Heart left ventricle (tissue), 16 donors: Measurements from ENCODE around the gene RXRA. TPM values are rescaled to one million over a fixed set of nuclear protein-coding genes. Genes with fewer than 3 reads are reported as not detected.
A peak's percentile ranks its signal among the peaks of the same experiment; 100 is the strongest.

Source experiments
- ATAC-seq, 4 donors: fragments of 200-7000 bp; cut with Tn5 transposase; one replicate each; pipeline ENCODE4 v1.9.1; 2020 to 2022; ENCODE audit warnings: moderate library complexity in 4 of 4, mild to moderate bottlenecking in 3 of 4, moderate number of reproducible peaks in 1 of 4
- DNase-seq, 5 donors: peaks; one replicate each; pipeline ENCODE4 v3.0.0-alpha.2; 2020
- H3K27ac ChIP-seq, 12 donors: fragments of 200-600 bp; sonication (generic) in 4 of 12; one replicate each; pipeline versions ENCODE4 v1.5.0 to v1.8.0; 2016 to 2022; ENCODE audit warnings: mild to moderate bottlenecking in 2 of 12
- H3K27me3 ChIP-seq, 9 donors: fragments of 200-600 bp; sonication (generic) in 2 of 9; one replicate each; pipeline versions ENCODE4 v1.5.1 to v1.8.0; 2016 to 2022; ENCODE audit warnings: mild to moderate bottlenecking in 3 of 9
- H3K36me3 ChIP-seq, 9 donors: fragments of 200-600 bp; sonication (generic) in 2 of 9; one replicate each; pipeline versions ENCODE4 v1.5.0 to v1.8.0; 2018 to 2022; ENCODE audit warnings: mild to moderate bottlenecking in 2 of 9
- H3K4me1 ChIP-seq, 12 donors: fragments of 200-600 bp; sonication (generic) in 4 of 12; one replicate each; pipeline versions ENCODE4 v1.5.0 to v1.8.0; 2016 to 2022; ENCODE audit warnings: mild to moderate bottlenecking in 3 of 12
- H3K4me3 ChIP-seq, 12 donors: fragments of 200-600 bp; sonication (generic) in 4 of 12; one replicate each; pipeline versions ENCODE4 v1.5.0 to v1.8.0; 2017 to 2022; ENCODE audit warnings: mild to moderate bottlenecking in 9 of 12, moderate library complexity in 4 of 12
- H3K9me3 ChIP-seq, 12 donors: fragments of 200-600 bp; sonication (generic) in 4 of 12; one replicate each; pipeline versions ENCODE4 v1.5.0 to v1.8.0; 2016 to 2022; ENCODE audit warnings: mild to moderate bottlenecking in 1 of 12
- POLR2A ChIP-seq, 2 donors: fragments of 450-650 bp; IDR thresholded peaks; one replicate each; pipeline ENCODE4 v1.6.1; 2017; ENCODE audit warnings: antibody characterized with exemption in 2 of 2, mild to moderate bottlenecking in 2 of 2, moderate library complexity in 2 of 2
- WGBS, 4 donors: extraction: QIAGEN DNeasy Blood & Tissue Kit in 2 of 4; methylation state at CpG; one replicate each; pipeline versions ENCODE4 v1.1.5 to v1.1.7; 2013 to 2018; 5-methylcytosine and 5-hydroxymethylcytosine counted together
- intact Hi-C, 10 donors: fragments of 100-400 bp; cut with DNase I; formaldehyde crosslinking; loops; one replicate each; pipeline versions ENCODE4 v1.11.1 to v1.14.2; 2022
- polyA plus RNA-seq, 2 donors: library from polyadenylated mRNA; stranded (reverse); fragments of 200-250 nt; gene quantifications; one replicate each; pipeline ENCODE4 v1.2.3, GENCODE V29; 2013
- total RNA-seq, 9 donors: library from RNA; depleted of rRNA in 2 of 9; stranded (reverse); fragments of >200 nt in 2 of 9; fragmentation: NEBNext Ultra II Directional in 3 of 9; extraction: Animal tissue kit (Norgen Biotek cat#: 25700) in 3 of 9; gene quantifications; one replicate each; pipeline versions ENCODE4 v1.1.0 to v1.2.4, GENCODE V29; 2016 to 2023
- TF ChIP-seq, protein P1 (sequence below), 12 donors: fragments of 200-600 bp; sonication (generic) in 4 of 12; IDR thresholded peaks; one replicate each; pipeline versions ENCODE4 v1.5.0 to v1.8.0; 2018 to 2022; ENCODE audit warnings: antibody characterized with exemption in 12 of 12, mild to moderate bottlenecking in 5 of 12
- donor health status: ischemic (EF 13 %, LVEDD 7.1; RV severe dilation, severe dysfunction).
- donor health status: healthy with polysubstance abuse.
- donor health status: DM: no; HTN: yes; CAD: no.
- donor health status: DM: no; HTN: no; CAD: no.
- donor health status: ischemic (EF 25% LVEDD 6.9; RV normal size, moderate dysfunction).
- donor health status: ischemic (EF 25% LVEDD 5.7; RV mildly dilated, moderate dysfunction).
- donor health status: healthy.
- donor health status: DM: yes; HTN: yes; CAD: no.
- donor health status: ischemic (EF 35%, LVEDD 5.7; RV mildly dilated, moderate dysfunction).
- donor health status: nonischemic (EF 11% LVEDD 7.7; RV severe dilation, severe dysfunction).
- donor health status: DM: yes; HTN: yes; CAD: no.
- donor health status: PGD.
- donor health status: ischemic (EF 29% LVEDD 5.4; RV normal size, mild dysfunction).
- donor health status: nonischemic (EF 23%, LVEDD 6.1; RV moderate dilation, normal function).

Gene RXRA
- total and polyA plus RNA-seq, 11 donors: 45.5 to 87.9 (median 54.9) TPM

- H3K4me1 ChIP-seq: peaks cover 13 to 100% (median 93%) of the 10 kb centered on the region in 12 donors
- peak overlapping the region in 2 of 12 donors; percentile 40 to 46 for H3K27ac ChIP-seq
- H3K27me3 ChIP-seq: no peaks in the 10 kb centered on the region
- no peaks in the 10 kb centered on the region for H3K36me3 ChIP-seq
- DNase-seq (no peak), ATAC-seq (peak in 1 of 4 donors; percentile 21)
- TF ChIP-seq POLR2A (IDR thresholded peaks at IDR 0.05): no peak
- TF ChIP-seq, protein P1, sequence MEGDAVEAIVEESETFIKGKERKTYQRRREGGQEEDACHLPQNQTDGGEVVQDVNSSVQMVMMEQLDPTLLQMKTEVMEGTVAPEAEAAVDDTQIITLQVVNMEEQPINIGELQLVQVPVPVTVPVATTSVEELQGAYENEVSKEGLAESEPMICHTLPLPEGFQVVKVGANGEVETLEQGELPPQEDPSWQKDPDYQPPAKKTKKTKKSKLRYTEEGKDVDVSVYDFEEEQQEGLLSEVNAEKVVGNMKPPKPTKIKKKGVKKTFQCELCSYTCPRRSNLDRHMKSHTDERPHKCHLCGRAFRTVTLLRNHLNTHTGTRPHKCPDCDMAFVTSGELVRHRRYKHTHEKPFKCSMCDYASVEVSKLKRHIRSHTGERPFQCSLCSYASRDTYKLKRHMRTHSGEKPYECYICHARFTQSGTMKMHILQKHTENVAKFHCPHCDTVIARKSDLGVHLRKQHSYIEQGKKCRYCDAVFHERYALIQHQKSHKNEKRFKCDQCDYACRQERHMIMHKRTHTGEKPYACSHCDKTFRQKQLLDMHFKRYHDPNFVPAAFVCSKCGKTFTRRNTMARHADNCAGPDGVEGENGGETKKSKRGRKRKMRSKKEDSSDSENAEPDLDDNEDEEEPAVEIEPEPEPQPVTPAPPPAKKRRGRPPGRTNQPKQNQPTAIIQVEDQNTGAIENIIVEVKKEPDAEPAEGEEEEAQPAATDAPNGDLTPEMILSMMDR (IDR thresholded peaks at IDR 0.05): no peak
- 54 to 72% (median 70%) methylated on average over 9 to 18 of the region's 18 CpGs for WGBS, 4 donors
- H3K9me3 ChIP-seq: no peaks in the 10 kb centered on the region
- intact Hi-C loops: no loop called here
- H3K4me3 ChIP-seq: no peak overlapping the region
Measured at GRCh38 chr9:134352247-134352933, 26.1 kb downstream of the RXRA start.

DNA sequence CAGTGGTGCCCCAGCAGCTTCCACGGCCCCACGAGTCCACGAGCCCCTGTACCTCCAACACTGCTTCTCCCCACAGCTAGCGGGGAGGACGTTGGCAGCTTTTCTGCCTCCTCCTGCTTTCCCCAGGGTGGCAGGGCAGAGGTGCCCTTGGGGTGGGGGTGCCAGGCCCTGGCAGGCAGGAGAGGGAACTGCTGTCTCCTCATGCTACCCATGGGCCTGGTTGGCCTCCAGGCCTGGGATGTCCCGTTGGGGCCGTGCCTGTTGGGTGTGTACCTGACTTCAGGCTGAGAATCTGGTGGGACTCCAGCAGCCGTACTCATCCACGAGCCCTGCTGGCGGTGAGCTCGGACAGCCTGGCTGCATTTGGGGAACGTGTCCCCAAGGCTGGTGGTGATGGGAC lies 27.3 kb downstream of the RXRA start:
- no peaks in the 10 kb centered on the region for H3K36me3 ChIP-seq
- TF ChIP-seq POLR2A (IDR thresholded peaks at IDR 0.05): no peak
- TF ChIP-seq, protein P1 (IDR thresholded peaks at IDR 0.05): no peak
- peak overlapping the region in 4 of 12 donors; percentile 9 to 46 (median 32) for H3K27ac ChIP-seq
- intact Hi-C loops: no loop called here
- DNase-seq (peak in 1 of 5 donors; percentile 82), ATAC-seq (peak; percentile 26 to 68 (median 50))
- 31 to 56% (median 52%) methylated on average over 9 to 12 of the region's 12 CpGs for WGBS, 4 donors
- H3K4me3 ChIP-seq: no peak overlapping the region
- no peaks in the 10 kb centered on the region for H3K9me3 ChIP-seq
- H3K27me3 ChIP-seq: no peaks in the 10 kb centered on the region
- peaks cover 16 to 100% (median 95%) of the 10 kb centered on the region in 12 donors for H3K4me1 ChIP-seq

DNA sequence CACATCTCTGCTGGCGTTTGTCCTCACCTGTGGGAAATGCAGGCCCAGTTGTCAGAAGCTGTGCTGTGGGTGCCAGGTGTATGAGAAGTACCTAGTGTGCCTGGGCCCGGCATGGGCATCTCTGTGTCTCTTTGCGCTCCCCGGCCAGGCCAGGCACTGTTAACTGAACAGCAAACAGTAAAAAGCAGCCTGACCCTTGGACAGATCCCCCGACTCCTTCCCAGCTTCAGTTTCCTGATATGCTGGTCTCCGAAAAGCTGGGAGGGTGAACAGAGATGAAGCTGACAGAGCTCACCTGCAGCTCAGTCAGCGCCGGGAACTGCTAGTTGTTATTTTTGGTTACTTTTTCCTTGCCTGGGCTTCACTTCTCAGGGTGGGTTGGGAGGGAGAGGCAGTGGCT lies 28.9 kb downstream of the RXRA start:
- Histone ChIP-seq H3K9me3 (no peaks in the 10 kb centered on the region), H3K4me1 (peaks cover 21 to 100% (median 96%) of the 10 kb centered on the region in 12 donors), H3K4me3 (no peak overlapping the region), H3K27me3 (no peaks in the 10 kb centered on the region), H3K27ac (peak overlapping the region in 1 of 12 donors; percentile 2), H3K36me3 (no peaks in the 10 kb centered on the region)
- TF ChIP-seq POLR2A (IDR thresholded peaks at IDR 0.05): no peak
- TF ChIP-seq, protein P1 (IDR thresholded peaks at IDR 0.05): no peak
- DNase-seq (no peak), ATAC-seq (no peak)
- WGBS, 4 donors: 65 to 78% (median 70%) methylated on average over 8 of the region's 8 CpGs
- intact Hi-C loops: no loop called here

DNA sequence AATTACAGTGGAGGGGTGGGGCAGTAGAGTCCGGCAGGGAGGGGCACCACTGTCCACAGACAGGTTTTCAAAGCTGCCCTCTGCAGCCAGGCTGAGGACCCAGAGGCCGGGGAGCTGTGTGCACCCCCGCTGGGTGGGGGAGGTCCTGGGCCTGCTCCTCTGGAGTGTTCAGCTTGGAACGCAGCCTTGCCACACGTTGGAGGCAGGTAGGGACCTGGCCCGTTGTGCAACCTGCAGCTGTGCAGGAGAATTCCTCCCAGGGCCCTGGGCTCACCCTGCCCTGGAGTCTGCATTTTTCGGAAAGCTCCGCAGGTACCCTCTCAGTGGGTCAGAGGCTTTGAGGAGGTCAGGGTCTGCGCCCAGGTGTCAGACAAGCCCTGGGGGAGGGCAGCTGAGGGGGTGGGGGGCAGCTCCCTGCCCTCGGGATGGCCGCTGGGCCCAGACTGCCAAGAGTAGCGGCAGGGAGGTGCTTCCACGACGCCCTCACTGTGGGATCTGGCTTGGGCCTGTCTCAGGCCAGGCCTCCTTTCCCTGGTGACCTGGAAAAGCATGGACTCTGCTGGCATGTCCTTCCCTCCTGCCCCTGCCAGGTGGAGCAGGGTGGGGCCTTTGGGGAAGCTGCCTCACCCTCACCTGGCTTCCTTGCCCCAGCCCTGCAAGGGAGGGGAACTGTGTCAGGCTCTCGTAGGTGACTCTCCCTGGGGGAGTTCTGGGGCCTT lies 29.5 kb downstream of the RXRA start:
- Histone ChIP-seq H3K27me3 (no peaks in the 10 kb centered on the region), H3K27ac (peak overlapping the region in 1 of 12 donors; percentile 2), H3K36me3 (no peaks in the 10 kb centered on the region), H3K4me1 (peaks cover 21 to 100% (median 96%) of the 10 kb centered on the region in 12 donors), H3K4me3 (no peak overlapping the region), H3K9me3 (no peaks in the 10 kb centered on the region)
- no peak for ATAC-seq
- intact Hi-C loops: no loop called here
- 63 to 75% (median 70%) methylated on average over 7 to 15 of the region's 15 CpGs for WGBS, 4 donors
- DNase-seq: no peak
- TF ChIP-seq, protein P1 (IDR thresholded peaks at IDR 0.05): no peak
- no peak for TF ChIP-seq POLR2A (IDR thresholded peaks at IDR 0.05)
